Astrocyte (in vitro differentiated cells and primary cell): ENCODE measurements around the gene ERI2. TPM values are rescaled to one million over a fixed set of nuclear protein-coding genes. Genes with fewer than 3 reads are reported as not detected.
"Not testable (repeated sequence)": the region's sequence is repeated elsewhere in the genome, so short reads cannot be mapped to it uniquely, and the experiment has no call there.

ENCODE experiments used
- DNase-seq: peaks from one replicate; pipeline ENCODE4 v3.0.0-alpha.2; 2010; ENCODE audit warnings: low read depth
- FAIRE-seq: peaks from 2 replicates; lab custom pipeline; 2011; peaks lifted over from hg19 to GRCh38; lab: Jason Lieb, UNC
- H2AFZ ChIP-seq: 2 replicates; pipeline ENCODE4 v1.6.0; 2012; ENCODE audit warnings: low read depth, low read length, inconsistent platforms
- H3K27ac ChIP-seq: 2 replicates; pipeline ENCODE4 v1.5.1; 2011; ENCODE audit warnings: low read depth, low read length, inconsistent platforms
- H3K27me3 ChIP-seq: 2 replicates; pipeline ENCODE4 v1.6.0; 2011; ENCODE audit warnings: low read length, inconsistent platforms; ENCODE audit not compliant: insufficient read depth
- H3K36me3 ChIP-seq: 2 replicates; pipeline ENCODE4 v1.5.1; 2011; ENCODE audit warnings: low read length, inconsistent platforms; ENCODE audit not compliant: insufficient read depth
- H3K4me1 ChIP-seq: 2 replicates; pipeline ENCODE4 v1.5.1; 2011; ENCODE audit warnings: low read length, inconsistent platforms; ENCODE audit not compliant: insufficient read depth
- H3K4me2 ChIP-seq: 2 replicates; pipeline ENCODE4 v1.6.0; 2012; ENCODE audit warnings: low read length, inconsistent platforms
- H3K4me3 ChIP-seq: 2 replicates; pipeline ENCODE4 v1.5.1; 2011; ENCODE audit warnings: low read depth, mild to moderate bottlenecking, low read length, inconsistent platforms; ENCODE audit not compliant: insufficient read depth
- H3K79me2 ChIP-seq: 2 replicates; pipeline ENCODE4 v1.6.0; 2012; ENCODE audit warnings: mild to moderate bottlenecking, low read length, inconsistent platforms; ENCODE audit not compliant: insufficient read depth
- H3K9ac ChIP-seq: 2 replicates; pipeline ENCODE4 v1.6.0; 2012; ENCODE audit warnings: mild to moderate bottlenecking, low read length, inconsistent platforms
- H3K9me3 ChIP-seq: 2 replicates; pipeline ENCODE4 v1.5.1; 2012; ENCODE audit warnings: low read depth, mild to moderate bottlenecking, low read length, inconsistent platforms; ENCODE audit not compliant: insufficient read depth
- H4K20me1 ChIP-seq: 2 replicates; pipeline ENCODE4 v1.6.0; 2012; ENCODE audit warnings: low read length, inconsistent platforms; ENCODE audit not compliant: insufficient read depth
- H3K27ac Mint-ChIP-seq: one replicate; pipeline ENCODE4 v1.8.0; 2021; ENCODE audit warnings: mild to moderate bottlenecking, mixed read lengths; ENCODE audit not compliant: unreplicated experiment
- H3K27me3 Mint-ChIP-seq: one replicate; pipeline ENCODE4 v1.8.0; 2021; ENCODE audit warnings: low read depth, mixed read lengths; ENCODE audit not compliant: unreplicated experiment
- H3K36me3 Mint-ChIP-seq: one replicate; pipeline ENCODE4 v1.8.0; 2021; ENCODE audit warnings: low read depth, mixed read lengths; ENCODE audit not compliant: unreplicated experiment
- H3K4me1 Mint-ChIP-seq: one replicate; pipeline ENCODE4 v1.8.0; 2021; ENCODE audit warnings: low read depth, mixed read lengths; ENCODE audit not compliant: unreplicated experiment
- H3K4me3 Mint-ChIP-seq: one replicate; pipeline ENCODE4 v1.8.0; 2021; ENCODE audit warnings: mild to moderate bottlenecking, moderate library complexity, mixed read lengths; ENCODE audit not compliant: unreplicated experiment
- H3K9me3 Mint-ChIP-seq: one replicate; pipeline ENCODE4 v1.8.0; 2021; ENCODE audit warnings: mild to moderate bottlenecking, mixed read lengths; ENCODE audit not compliant: unreplicated experiment
- CTCF ChIP-seq: IDR thresholded peaks from 2 replicates; pipeline ENCODE4 v1.5.1; 2011; ENCODE audit warnings: low read depth, mild to moderate bottlenecking, inconsistent platforms, low read length, moderate library complexity; ENCODE audit not compliant: insufficient read depth
- EZH2 ChIP-seq: IDR thresholded peaks from 2 replicates; pipeline ENCODE4 v1.6.1; 2012; ENCODE audit warnings: mild to moderate bottlenecking, low read length, inconsistent platforms; ENCODE audit not compliant: insufficient read depth
- total RNA-seq: library from RNA; stranded (reverse); gene quantifications from 2 replicates; pipeline ENCODE4 v1.2.1, GENCODE V29; 2021

Gene ERI2
- total RNA-seq, 1 donor from 2014 or later, result 12.9 TPM

GRCh38 chr16:20812510-20812909 lies 6.2 kb upstream of the ERI2 start:
- Histone ChIP-seq H3K27me3 (no peaks in the 10 kb centered on the region), H3K27ac (no peak overlapping the region), H4K20me1 (no peaks in the 10 kb centered on the region), H3K4me2 (no peak overlapping the region), H2AFZ (no peak overlapping the region), H3K4me3 (no peak overlapping the region), H3K4me1 (peaks cover 6% of the 10 kb centered on the region), H3K79me2 (peaks cover 4% of the 10 kb centered on the region), H3K9me3 (no peaks in the 10 kb centered on the region), H3K36me3 (peaks cover 4% of the 10 kb centered on the region), H3K9ac (no peak overlapping the region)
- DNase-seq (no peak), FAIRE-seq (no peak)
- Mint-ChIP-seq H3K36me3 (no peaks in the 10 kb centered on the region), H3K9me3 (no peaks in the 10 kb centered on the region), H3K4me1 (no peaks in the 10 kb centered on the region), H3K27me3 (no peaks in the 10 kb centered on the region), H3K4me3 (no peak overlapping the region), H3K27ac (no peak overlapping the region)
- TF ChIP-seq EZH2 (no peak), CTCF (no peak)

- H3K4me2 ChIP-seq, result no peak overlapping the region
- no peaks in the 10 kb centered on the region for H4K20me1 ChIP-seq
- Mint-ChIP-seq H3K36me3 (no peaks in the 10 kb centered on the region), H3K4me3 (no peak overlapping the region), H3K27ac (no peak overlapping the region), H3K27me3 (no peaks in the 10 kb centered on the region), H3K9me3 (no peaks in the 10 kb centered on the region), H3K4me1 (no peaks in the 10 kb centered on the region)
- no peak overlapping the region for H3K9ac ChIP-seq
- no peak overlapping the region for H3K27ac ChIP-seq
- FAIRE-seq (no peak), DNase-seq (no peak)
- H3K4me1 ChIP-seq, result peaks cover 6% of the 10 kb centered on the region
- H3K79me2 ChIP-seq, result peaks cover 4% of the 10 kb centered on the region
- H3K4me3 ChIP-seq, result no peak overlapping the region
- H3K36me3 ChIP-seq, result peaks cover 4% of the 10 kb centered on the region
- TF ChIP-seq EZH2 (no peak), CTCF (no peak)
- H3K9me3 ChIP-seq, result no peaks in the 10 kb centered on the region
- no peak overlapping the region for H2AFZ ChIP-seq
- no peaks in the 10 kb centered on the region for H3K27me3 ChIP-seq
Observed at GRCh38 chr16:20811889-20812439, 5.7 kb upstream of the ERI2 start.

GRCh38 chr16:20807862-20808261 lies 1.6 kb upstream of the ERI2 start:
- no peak overlapping the region for H2AFZ ChIP-seq
- Mint-ChIP-seq H3K4me1 (no peaks in the 10 kb centered on the region), H3K36me3 (no peaks in the 10 kb centered on the region), H3K27me3 (no peaks in the 10 kb centered on the region), H3K9me3 (no peaks in the 10 kb centered on the region), H3K27ac (peak overlapping the region; percentile 18), H3K4me3 (peak overlapping the region; percentile 97)
- no peak for TF ChIP-seq CTCF
- no peak for TF ChIP-seq EZH2
- H3K4me1 ChIP-seq, result no peaks in the 10 kb centered on the region
- H3K27me3 ChIP-seq, result no peaks in the 10 kb centered on the region
- peaks cover 4% of the 10 kb centered on the region for H3K79me2 ChIP-seq
- H3K36me3 ChIP-seq, result no peaks in the 10 kb centered on the region
- H3K4me2 ChIP-seq, result no peak overlapping the region
- DNase-seq (no peak), FAIRE-seq (no peak)
- no peak overlapping the region for H3K4me3 ChIP-seq
- H3K27ac ChIP-seq, result no peak overlapping the region
- H4K20me1 ChIP-seq, result no peaks in the 10 kb centered on the region
- H3K9me3 ChIP-seq, result no peaks in the 10 kb centered on the region
- no peak overlapping the region for H3K9ac ChIP-seq

- H3K27ac Mint-ChIP-seq, H3K9me3 ChIP-seq, H3K9me3 Mint-ChIP-seq, H3K36me3 Mint-ChIP-seq, DNase-seq, H3K27me3 ChIP-seq, FAIRE-seq, H3K27me3 Mint-ChIP-seq, H3K4me1 Mint-ChIP-seq, H3K4me1 ChIP-seq, H3K79me2 ChIP-seq, H4K20me1 ChIP-seq, H3K36me3 ChIP-seq: not testable (repeated sequence)
- Histone ChIP-seq H3K4me2 (peak overlapping the region; percentile 91), H3K27ac (peak overlapping the region; percentile 84), H2AFZ (peak overlapping the region; percentile 86), H3K9ac (peak overlapping the region; percentile 90), H3K4me3 (peak overlapping the region; percentile 86)
- peak overlapping the region; percentile 97 for H3K4me3 Mint-ChIP-seq
Observed at GRCh38 chr16:20805684-20806167, 546 bp downstream of the ERI2 start.
